ENCODE results near the gene C19orf33. TPM values are rescaled to one million over a fixed set of nuclear protein-coding genes. Genes with fewer than 3 reads are reported as not detected.

C19orf33 gene
- total and polyA plus RNA-seq, 9 of the 15 experiments (the other 6 are each of a cell fraction or from before 2014, with no cell fraction given) = 3.2 TPM; not detected in 8

GRCh38 chr19:38336638-38337359 lies 32.7 kb downstream of the C19orf33 start (continued):
- TF ChIP-seq TSHZ1 (CRISPR knock-in tag; IDR thresholded peaks at IDR 0.05) (no peak), HNRNPH1 (optimal IDR thresholded peaks at IDR 0.05; ENCODE audit: low read depth, low read length) (no peak), CC2D1A (IDR thresholded peaks at IDR 0.05) (no peak; the same call in 1 of the 2 replicates), SRSF7 (optimal IDR thresholded peaks at IDR 0.05; ENCODE audit: low read depth, low read length) (no peak), ZNF316 (IDR thresholded peaks at IDR 0.05) (peak; percentile 62; the same call in 1 of the 2 replicates), PATZ1 (CRISPR knock-in tag; IDR thresholded peaks at IDR 0.05; ENCODE audit: borderline replicate concordance) (no peak), ZNF592 (IDR thresholded peaks at IDR 0.05) (no peak), GTF2A2 (tag; IDR thresholded peaks at IDR 0.05) (no peak), PTTG1 (tag; IDR thresholded peaks at IDR 0.05; ENCODE audit: low read depth) (no peak), ATF2 (CRISPR knock-in tag; IDR thresholded peaks at IDR 0.05) (no peak), BACH1 (tag; IDR thresholded peaks at IDR 0.05) (no peak), NR2C1 (IDR thresholded peaks at IDR 0.05) (no peak), NR2C1 (tag; IDR thresholded peaks at IDR 0.05) (no peak), ARID1B (IDR thresholded peaks at IDR 0.05) (peak; percentile 25), TRIM24 (IDR thresholded peaks at IDR 0.05) (peak in 1 of 2 experiments; percentile 39; a peak in 2 of 4 replicates), KLF16 (IDR thresholded peaks at IDR 0.05) (no peak; the same call in 1 of the 2 replicates), CXXC5 (CRISPR knock-in tag; IDR thresholded peaks at IDR 0.05) (no peak), MCM5 (IDR thresholded peaks at IDR 0.05; ENCODE audit: low read depth) (0 out of 2 replicates have a peak, but pooled peaks have one; percentile 41), MAFK (IDR thresholded peaks at IDR 0.05; ENCODE audit: low read length) (no peak)

Measured in K562 (cell line).